HG02798 (cell line): ENCODE measurements around the gene CEP164.
"Not testable (repeated sequence)": the region's sequence is repeated elsewhere in the genome, so short reads cannot be mapped to it uniquely, and the experiment has no call there.

ENCODE experiments used
- ATAC-seq: cut with Tn5 transposase; IDR thresholded peaks from one replicate; pipeline ENCODE4 v1.9.1; 2021; ENCODE audit warnings: mild to moderate bottlenecking; ENCODE audit not compliant: unreplicated experiment, poor library complexity

CEP164 gene

GRCh38 chr11:117392001-117392690 lies 64.5 kb downstream of the CEP164 start:
- ATAC-seq, result no peak

GRCh38 chr11:117392979-117393378 lies 65.3 kb downstream of the CEP164 start:
- ATAC-seq, result no peak

GRCh38 chr11:117394221-117394925 lies 66.7 kb downstream of the CEP164 start:
- ATAC-seq, result no peak

DNA sequence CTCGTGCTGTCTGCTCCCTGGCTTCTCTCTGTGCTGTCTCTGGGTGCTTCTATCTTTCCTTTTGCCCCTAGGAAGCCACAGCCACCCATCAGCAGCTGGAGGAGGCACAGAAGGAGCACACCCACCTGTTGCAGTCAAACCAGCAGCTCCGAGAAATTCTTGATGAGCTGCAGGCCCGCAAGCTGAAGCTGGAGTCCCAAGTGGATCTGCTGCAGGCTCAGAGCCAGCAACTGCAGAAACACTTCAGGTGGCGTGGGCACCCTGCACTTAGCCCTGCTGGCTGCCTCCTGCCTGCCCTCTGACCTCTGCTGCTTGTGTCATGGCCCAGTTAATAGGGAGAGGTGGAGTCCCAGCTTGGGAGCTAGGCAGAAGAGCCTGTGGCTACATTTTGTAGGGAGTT lies 67.8 kb downstream of the CEP164 start:
- no peak for ATAC-seq

- ATAC-seq, result no peak
Observed at GRCh38 chr11:117396970-117397369, 69.3 kb downstream of the CEP164 start.

DNA sequence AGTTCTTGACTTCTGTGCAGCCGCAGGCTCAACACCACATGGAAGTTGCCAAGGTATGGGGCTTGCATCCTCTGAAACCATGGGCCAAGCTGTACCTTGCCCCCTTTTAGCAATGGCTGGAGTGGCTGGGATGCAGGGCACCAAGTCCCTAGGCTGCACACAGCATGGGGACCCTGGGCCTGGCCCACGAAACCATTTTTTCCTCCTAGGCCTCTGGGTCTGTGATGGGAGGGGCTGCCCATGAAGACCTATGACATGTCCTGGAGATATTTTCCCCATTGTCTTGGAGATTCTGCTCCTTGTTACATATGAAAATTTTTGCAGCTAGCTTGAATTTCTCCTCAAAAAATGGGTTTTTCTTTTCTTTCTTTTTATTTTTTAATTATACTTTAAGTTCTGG lies 71.0 kb downstream of the CEP164 start:
- not testable (repeated sequence) for ATAC-seq

GRCh38 chr11:117399100-117399840 lies 71.6 kb downstream of the CEP164 start:
- not testable (repeated sequence) for ATAC-seq

GRCh38 chr11:117405898-117406297 lies 78.2 kb downstream of the CEP164 start:
- ATAC-seq, result not testable (repeated sequence)

GRCh38 chr11:117407016-117407415 lies 79.4 kb downstream of the CEP164 start:
- ATAC-seq, result no peak

GRCh38 chr11:117408356-117408755 lies 80.7 kb downstream of the CEP164 start:
- no peak for ATAC-seq

GRCh38 chr11:117409511-117409910 lies 81.9 kb downstream of the CEP164 start:
- ATAC-seq, result no peak

- ATAC-seq, result no peak
Observed at GRCh38 chr11:117410238-117410637, 82.6 kb downstream of the CEP164 start.

GRCh38 chr11:117410861-117411710 lies 83.4 kb downstream of the CEP164 start:
- no peak for ATAC-seq

GRCh38 chr11:117411736-117412135 lies 84.1 kb downstream of the CEP164 start:
- ATAC-seq, result no peak

- ATAC-seq, result no peak
Observed at GRCh38 chr11:117412176-117412575, 84.5 kb downstream of the CEP164 start.

GRCh38 chr11:117412653-117413275 lies 85.1 kb downstream of the CEP164 start:
- no peak for ATAC-seq

GRCh38 chr11:117413616-117414015 lies 86.0 kb downstream of the CEP164 start:
- ATAC-seq, result no peak

- ATAC-seq, result no peak
Observed at GRCh38 chr11:117414724-117415123, 87.1 kb downstream of the CEP164 start.

DNA sequence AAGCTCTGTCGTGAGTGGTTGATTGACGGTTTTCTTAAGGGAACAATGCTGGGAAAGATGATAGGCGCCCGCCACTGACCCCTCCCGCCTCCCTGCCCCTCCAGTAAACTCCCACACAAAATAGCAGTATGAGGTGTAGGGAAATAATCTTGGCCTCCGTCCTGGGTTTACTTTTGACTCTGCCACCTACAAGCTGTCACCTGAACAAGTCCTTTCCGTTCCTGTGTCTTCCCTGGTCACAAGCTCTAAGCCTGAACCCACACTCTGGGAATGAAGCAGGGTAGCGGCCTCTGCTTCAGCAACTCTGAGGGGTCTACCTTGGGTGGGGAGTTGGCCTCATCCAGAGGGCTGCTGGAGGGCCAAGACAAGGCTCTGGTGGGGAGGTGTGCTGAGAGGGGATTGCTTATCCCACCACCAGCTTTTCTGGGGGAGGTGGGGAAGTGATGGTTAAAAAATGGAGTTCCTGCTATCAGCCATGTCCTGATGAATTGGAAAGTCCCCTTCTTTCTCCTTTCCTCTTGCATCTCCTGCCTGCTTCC lies 87.8 kb downstream of the CEP164 start:
- no peak for ATAC-seq

DNA sequence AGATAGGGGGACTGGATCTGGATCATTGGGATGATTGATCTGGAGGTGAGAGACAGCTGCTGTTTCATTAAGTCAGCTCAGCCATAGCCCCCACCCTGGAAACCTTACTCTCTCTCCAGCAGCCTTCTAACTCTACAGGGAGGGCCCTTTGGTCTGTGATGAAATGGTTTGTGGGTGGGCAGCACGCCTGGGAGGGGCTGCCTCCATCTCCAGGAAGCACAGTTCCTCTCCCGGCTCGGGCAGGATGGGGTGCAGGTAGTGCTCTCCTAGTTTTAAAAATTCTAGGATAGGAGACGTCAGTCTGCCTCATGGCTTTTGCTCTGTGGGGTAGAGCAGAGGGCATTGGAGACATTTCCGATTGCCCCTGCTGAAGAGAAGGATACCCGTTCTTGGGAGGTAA lies 89.7 kb downstream of the CEP164 start:
- no peak for ATAC-seq
